ENCODE data around the gene PALMD.

DNA sequence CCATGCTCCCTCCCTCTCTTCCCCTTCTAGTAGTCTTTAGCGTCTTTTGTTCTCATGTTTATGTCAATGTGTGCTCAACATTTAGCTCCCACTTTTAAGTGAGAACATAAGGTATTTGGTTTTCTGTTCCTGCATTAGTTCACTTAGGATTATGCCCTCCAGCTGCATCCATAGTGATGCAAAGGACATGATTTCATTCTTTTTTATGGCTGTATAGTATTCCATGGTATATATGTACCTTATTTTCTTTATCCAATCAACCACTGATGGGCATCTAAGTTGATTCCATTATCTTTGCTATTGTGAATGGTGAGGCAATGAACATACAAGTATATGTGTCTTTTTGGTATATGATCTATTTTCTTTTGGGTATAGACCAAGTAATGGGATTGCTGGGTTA, 38.3 kb upstream of the PALMD start:
- TF ChIP-seq CTCF (IDR thresholded peaks at IDR 0.05) (no peak), POLR2A (IDR thresholded peaks at IDR 0.05) (no peak)
